HG02840 (cell line): ENCODE measurements around the gene MYO7A.

ENCODE experiments used
- ATAC-seq: cut with Tn5 transposase; IDR thresholded peaks from one replicate; pipeline ENCODE4 v1.9.1; 2021; ENCODE audit warnings: mild to moderate bottlenecking, moderate library complexity, moderate number of reproducible peaks; ENCODE audit not compliant: unreplicated experiment, low FRiP score

Gene MYO7A

GRCh38 chr11:77180346-77180745, 52.3 kb downstream of the MYO7A start:
- no peak for ATAC-seq

- ATAC-seq = no peak
Observed at GRCh38 chr11:77181226-77181625, 53.2 kb downstream of the MYO7A start.

- ATAC-seq = no peak
Observed at GRCh38 chr11:77181799-77182541, 53.9 kb downstream of the MYO7A start.

GRCh38 chr11:77182542-77183430, 54.7 kb downstream of the MYO7A start:
- ATAC-seq = no peak

- no peak for ATAC-seq
Observed at GRCh38 chr11:77183431-77183984, 55.5 kb downstream of the MYO7A start.

- no peak for ATAC-seq
Observed at GRCh38 chr11:77184136-77184860, 56.3 kb downstream of the MYO7A start.

- ATAC-seq = no peak
Observed at GRCh38 chr11:77186302-77186701, 58.3 kb downstream of the MYO7A start.

GRCh38 chr11:77187111-77187750, 59.2 kb downstream of the MYO7A start:
- no peak for ATAC-seq

- no peak for ATAC-seq
Observed at GRCh38 chr11:77187776-77188632, 60.0 kb downstream of the MYO7A start.

GRCh38 chr11:77188633-77189491, 60.8 kb downstream of the MYO7A start:
- no peak for ATAC-seq

- ATAC-seq = no peak
Observed at GRCh38 chr11:77189588-77190210, 61.7 kb downstream of the MYO7A start.

- no peak for ATAC-seq
Observed at GRCh38 chr11:77190331-77191075, 62.5 kb downstream of the MYO7A start.

GRCh38 chr11:77191429-77191822, 63.4 kb downstream of the MYO7A start:
- no peak for ATAC-seq

- no peak for ATAC-seq
Observed at GRCh38 chr11:77191823-77192495, 63.9 kb downstream of the MYO7A start.

GRCh38 chr11:77193167-77193566, 65.1 kb downstream of the MYO7A start:
- ATAC-seq = no peak

- ATAC-seq = no peak
Observed at GRCh38 chr11:77193911-77194830, 66.1 kb downstream of the MYO7A start.
